Measurements from ENCODE around the gene SPATA6L. TPM values are rescaled to one million over a fixed set of nuclear protein-coding genes. Genes with fewer than 3 reads are reported as not detected.

Gene SPATA6L
- total and polyA plus RNA-seq, 2 experiments from 2014 or later = 1.7 to 1.9 TPM

- TF ChIP-seq ZNF462 (CRISPR knock-in tag; IDR thresholded peaks at IDR 0.05) (no peak), CTCF (conservative IDR thresholded peaks at IDR 0.05; ENCODE audit: low read depth in 2 of 2) (no peak), CREB1 (CRISPR knock-in tag; IDR thresholded peaks at IDR 0.05; ENCODE audit: low read depth) (no peak), EZH2phosphoT487 (IDR thresholded peaks at IDR 0.05; ENCODE audit: unreplicated experiment) (no peak), JUNB (IDR thresholded peaks at IDR 0.05; ENCODE audit: unreplicated experiment) (no peak), POLR2AphosphoS5 (IDR thresholded peaks at IDR 0.05; ENCODE audit: low read depth) (no peak)
Measured at GRCh38 chr9:4563105-4563504, 103.2 kb downstream of the SPATA6L start (continued).
